Suppressor macrophage treated with lipopolysaccharide for 1 hour (primary cell): ENCODE data around the gene UMODL1.
"Not testable (repeated sequence)": the region's sequence is repeated elsewhere in the genome, so short reads cannot be mapped to it uniquely, and the experiment has no call there.

Experiments used
- DNase-seq, 3 donors: peaks; one replicate each; pipeline ENCODE4 v3.0.0-alpha.2; 2020 to 2022

The UMODL1 gene

DNA sequence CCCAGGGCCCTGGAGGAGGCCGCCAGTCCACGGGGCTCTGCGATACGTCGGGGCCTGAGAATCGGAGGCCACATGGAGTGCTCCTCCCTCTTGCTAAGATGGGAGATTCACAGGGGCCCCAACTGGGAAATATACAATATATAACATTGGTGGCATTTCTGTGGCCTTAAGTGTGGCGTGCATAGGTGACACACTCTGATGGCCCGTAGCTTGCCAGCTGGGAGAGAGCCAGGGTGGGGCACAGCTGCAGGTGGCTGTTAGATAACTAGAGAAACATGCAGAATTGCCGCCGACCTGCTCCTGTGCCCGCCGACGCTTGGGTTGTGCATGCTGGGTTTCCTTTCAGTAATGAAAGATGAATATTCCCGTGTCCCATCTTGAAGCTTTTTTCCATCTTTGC is 30.1 kb downstream of the UMODL1 start:
- DNase-seq, result no peak

- no peak for DNase-seq
These were observed 31.0 kb downstream of the UMODL1 start for GRCh38 chr21:42102076-42102475.

- DNase-seq, result no peak
These were observed 31.4 kb downstream of the UMODL1 start for GRCh38 chr21:42102526-42102925.

GRCh38 chr21:42102991-42103390 is 31.9 kb downstream of the UMODL1 start:
- DNase-seq, result no peak

DNA sequence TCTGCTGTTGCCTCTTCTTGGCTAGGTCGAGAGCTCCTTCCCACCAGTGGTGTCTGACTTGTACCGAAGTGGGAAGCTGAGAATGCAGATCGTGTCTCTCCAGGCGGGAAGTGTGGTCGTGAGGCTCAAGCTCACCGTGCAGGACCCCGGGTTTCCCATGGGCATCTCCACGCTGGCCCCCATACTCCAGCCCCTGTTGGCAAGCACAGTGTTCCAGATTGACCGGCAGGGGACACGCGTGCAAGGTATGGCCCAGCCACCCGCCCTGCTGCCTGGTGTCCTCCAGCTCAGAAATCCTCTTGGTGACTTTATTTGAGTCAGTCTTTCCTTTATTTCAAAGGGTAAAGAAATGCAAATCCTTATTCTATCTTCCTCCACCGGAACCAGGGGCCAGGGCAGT is 32.7 kb downstream of the UMODL1 start:
- DNase-seq, result no peak

GRCh38 chr21:42105476-42106315 is 34.6 kb downstream of the UMODL1 start:
- no peak for DNase-seq

GRCh38 chr21:42106425-42106824 is 35.3 kb downstream of the UMODL1 start:
- no peak for DNase-seq

GRCh38 chr21:42107177-42107880 is 36.2 kb downstream of the UMODL1 start:
- no peak for DNase-seq

DNA sequence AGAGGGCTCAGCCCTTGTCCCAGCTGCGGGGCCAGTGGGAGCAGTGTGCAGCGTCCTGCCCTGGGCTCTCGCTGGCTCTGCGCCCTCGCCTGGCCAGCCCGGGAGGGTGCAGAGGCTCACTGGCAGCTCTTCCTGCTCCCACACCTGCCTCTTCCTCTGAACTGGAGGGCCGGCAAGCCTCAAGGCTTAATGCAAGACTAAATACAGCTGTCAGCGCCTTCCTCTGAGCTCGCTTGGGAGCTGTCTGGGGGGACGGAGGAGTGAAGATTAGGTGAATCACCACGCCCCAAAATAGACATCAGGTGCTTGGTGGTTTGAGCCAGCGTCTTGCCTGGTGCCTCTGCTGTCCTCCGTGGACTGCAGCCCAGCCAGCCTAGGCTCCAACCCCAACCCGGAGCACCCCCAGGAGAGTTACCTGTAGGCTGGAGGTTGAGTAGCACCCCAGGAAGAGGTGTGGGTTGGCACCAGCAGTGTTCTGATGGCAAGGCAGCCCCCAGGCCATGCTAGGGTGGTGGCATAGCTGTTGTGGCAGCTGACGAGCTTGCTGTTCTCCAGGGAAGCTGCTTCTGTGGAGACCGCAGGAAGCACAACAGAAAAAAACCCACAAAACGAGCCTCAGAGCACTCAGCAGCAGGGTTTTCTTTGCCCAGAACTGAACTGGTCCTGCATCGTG is 36.9 kb downstream of the UMODL1 start:
- DNase-seq, result peak; percentile 70 to 90 (median 73)

DNA sequence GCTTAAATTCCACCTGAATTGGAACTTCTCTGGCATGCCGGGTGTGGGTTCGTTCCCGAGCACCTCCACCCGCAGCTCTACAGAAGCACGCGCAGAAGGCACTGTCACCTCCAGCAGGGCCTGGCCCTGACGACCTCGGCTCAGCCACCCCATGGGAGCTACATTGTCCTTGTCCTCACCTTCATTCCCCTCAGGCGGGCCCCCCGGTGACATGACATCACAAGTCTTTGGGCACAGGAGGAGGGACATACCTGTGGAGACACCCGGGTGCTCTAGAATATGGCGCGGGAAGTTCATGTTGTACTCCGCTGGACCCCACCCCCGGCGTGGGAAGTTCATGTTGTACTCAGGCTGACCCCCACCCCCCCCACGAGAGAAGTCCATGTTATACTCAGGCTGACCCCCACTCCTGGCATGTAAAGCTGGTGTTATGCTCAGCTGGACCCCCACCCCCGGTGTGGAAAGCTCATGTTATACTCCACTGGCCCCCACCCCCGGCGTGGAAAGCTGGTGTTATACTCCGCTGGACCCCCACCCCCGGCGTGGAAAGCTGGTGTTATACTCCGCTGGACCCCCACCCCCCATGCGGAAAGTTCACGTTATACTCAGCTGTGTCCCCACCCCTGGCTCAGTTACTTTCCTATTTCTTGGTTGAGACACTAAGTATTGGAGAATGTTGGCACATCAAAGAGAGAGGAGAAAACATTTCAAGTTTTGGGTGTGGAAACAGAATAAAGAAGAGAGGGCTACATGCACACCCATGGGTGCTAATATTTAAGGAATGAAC is 37.6 kb downstream of the UMODL1 start:
- no peak for DNase-seq

- DNase-seq, result no peak
These were observed 38.4 kb downstream of the UMODL1 start for GRCh38 chr21:42109473-42109872.

DNA sequence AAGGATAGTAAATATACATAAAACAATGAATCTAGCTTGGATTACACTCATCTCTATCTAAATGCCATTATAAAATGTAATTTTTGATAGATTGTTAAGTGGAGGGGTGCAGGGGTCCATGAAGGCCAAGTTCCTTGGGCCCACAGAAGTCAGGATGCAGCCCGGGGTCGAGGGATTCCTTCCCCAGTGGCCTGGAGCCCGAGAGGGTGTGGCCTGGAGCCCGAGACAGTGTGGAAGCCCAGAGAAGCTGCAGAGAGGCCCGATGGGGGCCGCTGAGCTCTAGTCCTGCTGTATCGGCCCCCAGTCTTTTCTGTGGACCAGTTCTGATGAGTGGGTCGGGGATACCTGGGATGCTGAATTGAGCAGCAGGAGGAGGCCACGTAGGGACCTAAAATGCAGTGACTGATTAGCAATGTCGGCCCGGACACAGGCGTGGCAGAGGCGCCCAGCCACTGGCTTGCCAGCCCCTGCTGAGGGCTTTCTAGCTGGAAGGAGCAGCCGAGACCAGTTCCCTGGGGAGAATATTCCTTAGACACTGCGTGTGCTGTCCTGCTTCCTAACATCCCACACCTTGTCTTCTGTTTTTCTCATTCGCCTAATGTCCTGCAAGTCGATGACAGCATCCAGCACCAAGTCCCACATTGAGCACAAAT is 38.9 kb downstream of the UMODL1 start:
- no peak for DNase-seq

DNA sequence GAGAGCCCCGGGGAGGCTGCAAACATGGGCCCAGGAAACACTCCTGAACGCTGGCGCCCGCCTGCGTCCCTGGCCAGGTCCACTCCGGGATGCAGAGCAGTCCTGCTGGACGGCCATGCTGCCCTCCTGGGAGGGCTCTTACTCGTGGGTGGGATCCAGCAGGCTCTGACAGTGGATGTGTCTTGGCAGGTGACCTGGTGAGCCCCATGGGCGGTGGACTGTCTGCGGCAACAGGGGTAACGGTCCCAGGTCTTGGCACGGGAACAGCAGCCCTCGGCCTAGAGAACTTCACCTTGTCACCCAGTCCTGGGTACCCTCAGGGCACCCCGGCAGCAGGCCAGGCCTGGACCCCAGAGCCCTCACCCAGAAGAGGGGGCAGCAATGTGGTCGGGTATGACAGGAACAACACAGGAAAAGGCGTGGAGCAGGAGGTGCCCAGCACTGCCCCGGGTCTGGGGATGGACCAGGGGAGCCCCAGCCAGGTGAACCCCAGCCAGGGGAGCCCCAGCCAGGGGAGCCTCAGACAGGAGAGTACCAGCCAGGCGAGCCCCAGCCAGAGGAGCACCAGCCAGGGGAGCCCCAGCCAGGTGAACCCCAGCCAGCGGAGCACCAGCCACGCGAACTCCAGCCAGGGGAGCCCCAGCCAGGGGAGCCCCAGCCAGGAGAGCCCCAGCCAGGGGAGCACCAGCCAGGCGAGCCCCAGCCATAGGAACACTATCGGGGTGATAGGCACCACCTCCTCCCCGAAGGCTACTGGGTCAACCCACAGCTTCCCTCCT is 39.8 kb downstream of the UMODL1 start:
- no peak for DNase-seq

GRCh38 chr21:42111470-42111743 is 40.3 kb downstream of the UMODL1 start:
- DNase-seq, result no peak

DNA sequence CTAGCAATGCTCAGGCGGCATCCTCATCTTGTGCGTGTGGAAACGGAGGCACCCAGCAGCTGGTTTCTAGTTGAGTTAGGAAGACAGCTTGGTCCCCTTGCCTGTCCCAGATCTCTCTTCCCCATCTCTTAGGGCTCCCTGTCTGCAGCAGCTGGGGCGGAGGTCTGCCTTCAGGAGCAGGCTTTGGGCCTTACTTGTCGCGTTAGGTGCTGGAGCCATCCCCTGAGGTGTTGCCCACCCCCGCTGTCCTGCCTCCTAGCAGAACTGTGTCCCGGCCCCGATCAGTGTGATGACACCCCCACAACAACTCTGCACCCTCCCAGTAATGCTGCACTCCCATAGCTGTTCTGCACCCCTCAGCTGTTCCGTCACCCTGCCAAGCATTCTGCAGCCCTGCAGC is 40.7 kb downstream of the UMODL1 start:
- no peak for DNase-seq

DNA sequence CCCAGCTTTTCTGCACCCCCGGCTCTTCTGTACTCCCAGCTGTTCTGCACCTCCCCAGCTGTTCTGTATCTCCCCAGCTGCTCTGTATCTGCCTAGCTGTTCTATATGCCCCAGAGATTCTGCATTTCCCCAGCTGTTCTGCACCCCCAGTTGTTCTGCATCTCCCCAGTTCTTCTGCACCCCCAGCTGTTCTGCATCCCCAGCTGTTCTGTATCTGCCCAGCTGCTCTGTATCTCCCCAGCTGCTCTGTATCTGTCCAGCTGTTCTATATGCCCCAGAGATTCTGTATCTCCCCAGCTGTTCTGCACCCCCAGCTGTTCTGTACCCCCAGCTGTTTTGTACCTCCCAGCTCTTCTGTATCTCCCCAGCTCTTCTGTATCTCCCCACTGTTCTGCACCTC is 41.1 kb downstream of the UMODL1 start:
- DNase-seq, result no peak

- DNase-seq, result peak in 1 of 3 donors; percentile 27
These were observed 41.7 kb downstream of the UMODL1 start for GRCh38 chr21:42112857-42113256.

DNA sequence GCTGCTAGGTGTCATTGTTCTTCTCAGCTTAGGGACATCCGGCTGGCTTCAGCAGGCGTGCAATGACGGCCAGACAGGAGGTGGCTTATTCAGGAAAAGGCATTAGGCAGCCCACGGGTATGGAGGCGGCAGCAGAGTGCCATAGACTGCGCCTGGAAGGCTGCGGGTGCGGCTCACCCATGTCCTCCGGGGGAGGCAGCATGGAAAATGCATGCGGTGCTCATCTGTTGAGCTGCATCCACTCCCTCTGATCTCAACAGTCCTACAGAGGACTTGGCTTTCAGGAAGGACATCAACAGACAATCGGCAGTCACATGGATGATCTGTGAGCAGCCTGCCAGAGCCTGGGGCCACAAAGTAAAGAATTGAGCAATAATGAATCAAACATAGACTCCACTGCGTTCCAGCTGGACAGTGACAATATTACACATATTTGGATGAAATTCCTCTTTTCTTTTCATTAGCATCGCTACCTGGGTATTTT is 42.9 kb downstream of the UMODL1 start:
- peak; percentile 71 to 83 (median 77) for DNase-seq

DNA sequence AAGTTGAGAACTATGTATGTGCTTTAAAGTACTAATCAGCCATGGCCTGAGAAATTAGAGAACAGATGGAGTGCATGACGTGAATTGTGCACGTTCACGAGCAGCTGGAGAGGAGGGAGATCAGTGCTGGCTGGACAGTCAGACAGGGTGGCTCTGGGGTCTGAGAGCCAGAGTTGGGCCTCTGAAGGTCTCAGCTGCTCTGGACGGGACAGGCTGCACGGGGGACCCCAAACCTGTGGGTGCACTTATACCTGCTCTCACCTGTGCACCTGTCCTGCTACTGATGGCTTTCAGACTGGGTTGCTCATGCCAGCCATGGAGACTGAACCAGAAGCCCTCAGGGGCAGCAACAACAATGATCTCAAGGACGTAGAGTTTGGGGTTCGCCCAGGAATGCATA is 43.5 kb downstream of the UMODL1 start:
- no peak for DNase-seq

DNA sequence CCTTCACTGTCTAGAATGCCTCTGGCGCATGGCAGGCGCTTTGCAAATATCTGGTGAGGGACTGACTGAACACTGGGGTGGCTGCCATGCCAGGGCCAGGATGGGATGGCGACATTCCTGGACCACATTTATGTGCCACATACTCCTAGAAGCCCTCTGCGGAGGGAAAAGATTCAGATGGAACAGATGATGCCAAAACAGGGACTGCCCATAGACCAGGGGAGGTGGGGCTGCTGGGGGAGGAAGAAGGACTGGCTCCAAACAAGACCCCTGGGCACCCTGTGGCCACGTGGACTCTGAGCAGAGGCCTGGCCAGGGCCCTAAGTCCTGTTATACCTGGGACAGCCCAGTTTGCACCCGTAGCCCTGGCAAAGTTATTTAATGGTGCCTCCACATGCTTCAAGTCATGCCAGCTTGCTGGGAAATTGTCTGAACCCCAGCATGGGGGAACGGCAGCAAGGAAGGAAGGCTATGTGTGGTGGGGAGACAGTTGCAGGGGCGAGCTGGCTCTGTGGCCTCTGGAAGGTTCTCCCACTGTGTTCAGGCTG is 44.1 kb downstream of the UMODL1 start:
- DNase-seq, result no peak

DNA sequence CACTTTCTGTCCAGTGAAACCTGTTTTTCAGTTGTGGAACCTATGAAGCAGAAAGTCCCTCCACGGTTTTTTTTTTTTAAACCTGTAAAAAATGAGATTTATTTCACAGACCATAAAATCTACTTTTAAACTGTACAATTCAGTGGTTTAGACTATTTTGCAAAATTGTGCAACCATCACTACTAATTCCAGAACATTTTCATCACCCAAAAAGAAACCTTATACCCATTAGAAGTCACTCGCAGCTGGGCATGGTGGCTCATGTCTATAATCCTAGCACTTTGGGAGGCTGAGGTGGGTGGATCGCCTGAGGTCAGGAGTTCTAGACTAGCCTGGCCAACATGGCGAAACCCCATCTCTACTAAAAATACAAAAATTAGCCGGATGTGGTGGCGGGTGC is 45.4 kb downstream of the UMODL1 start:
- not testable (repeated sequence) for DNase-seq
